VCaP (cell line): ENCODE measurements around the gene MPZ.

Experiments used
- H3K27ac ChIP-seq: fragments of 450-650 bp; 2 replicates; pipeline ENCODE4 v1.5.1; 2017
- TF ChIP-seq, protein P1 (sequence below): fragments of 450-650 bp; conservative IDR thresholded peaks from 2 replicates; pipeline ENCODE4 v1.5.1; 2017; ENCODE audit warnings: mild to moderate bottlenecking, moderate library complexity

The MPZ gene

DNA sequence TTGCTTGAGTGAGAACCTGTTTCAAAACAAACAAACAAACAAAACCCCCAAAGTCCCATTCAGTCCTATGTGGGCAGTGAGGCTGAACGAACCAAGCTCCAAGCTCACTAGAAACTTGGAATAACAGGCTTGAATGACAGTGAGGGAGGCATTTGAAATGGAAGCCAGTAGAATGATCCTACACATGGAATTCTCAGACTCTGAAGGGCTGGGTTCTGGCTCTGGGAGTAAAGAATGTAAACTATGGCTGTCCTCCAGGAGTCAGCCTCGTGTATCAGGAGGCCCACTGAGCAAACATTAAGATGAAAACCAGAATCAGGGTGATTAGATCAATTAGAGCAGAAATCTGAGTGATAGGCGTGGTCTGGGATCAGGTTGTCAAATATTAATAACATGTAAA is 36.4 kb downstream of the MPZ start:
- TF ChIP-seq, protein P1, sequence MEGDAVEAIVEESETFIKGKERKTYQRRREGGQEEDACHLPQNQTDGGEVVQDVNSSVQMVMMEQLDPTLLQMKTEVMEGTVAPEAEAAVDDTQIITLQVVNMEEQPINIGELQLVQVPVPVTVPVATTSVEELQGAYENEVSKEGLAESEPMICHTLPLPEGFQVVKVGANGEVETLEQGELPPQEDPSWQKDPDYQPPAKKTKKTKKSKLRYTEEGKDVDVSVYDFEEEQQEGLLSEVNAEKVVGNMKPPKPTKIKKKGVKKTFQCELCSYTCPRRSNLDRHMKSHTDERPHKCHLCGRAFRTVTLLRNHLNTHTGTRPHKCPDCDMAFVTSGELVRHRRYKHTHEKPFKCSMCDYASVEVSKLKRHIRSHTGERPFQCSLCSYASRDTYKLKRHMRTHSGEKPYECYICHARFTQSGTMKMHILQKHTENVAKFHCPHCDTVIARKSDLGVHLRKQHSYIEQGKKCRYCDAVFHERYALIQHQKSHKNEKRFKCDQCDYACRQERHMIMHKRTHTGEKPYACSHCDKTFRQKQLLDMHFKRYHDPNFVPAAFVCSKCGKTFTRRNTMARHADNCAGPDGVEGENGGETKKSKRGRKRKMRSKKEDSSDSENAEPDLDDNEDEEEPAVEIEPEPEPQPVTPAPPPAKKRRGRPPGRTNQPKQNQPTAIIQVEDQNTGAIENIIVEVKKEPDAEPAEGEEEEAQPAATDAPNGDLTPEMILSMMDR, result no peak
- H3K27ac ChIP-seq, result no peak overlapping the region

DNA sequence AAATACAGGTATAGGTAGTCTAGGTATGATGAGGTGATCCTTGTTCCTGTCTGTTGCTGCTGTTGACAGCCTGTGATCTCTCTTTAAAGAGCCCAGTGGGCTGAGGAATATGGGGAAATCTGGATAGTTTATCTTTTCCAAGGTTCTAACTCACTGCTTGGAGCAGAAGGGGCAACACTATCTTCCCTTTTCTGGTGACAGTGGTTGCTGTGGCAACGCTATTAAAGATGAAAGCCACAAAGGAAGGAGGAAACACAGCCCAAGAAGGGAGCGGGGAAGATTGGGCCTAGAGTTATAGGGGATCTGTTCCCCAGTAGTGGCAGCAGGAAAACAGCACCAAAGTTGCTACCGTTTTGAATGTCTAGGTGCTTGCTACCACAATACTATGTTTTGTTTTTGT is 42.4 kb downstream of the MPZ start:
- TF ChIP-seq, protein P1, result no peak
- no peak overlapping the region for H3K27ac ChIP-seq

DNA sequence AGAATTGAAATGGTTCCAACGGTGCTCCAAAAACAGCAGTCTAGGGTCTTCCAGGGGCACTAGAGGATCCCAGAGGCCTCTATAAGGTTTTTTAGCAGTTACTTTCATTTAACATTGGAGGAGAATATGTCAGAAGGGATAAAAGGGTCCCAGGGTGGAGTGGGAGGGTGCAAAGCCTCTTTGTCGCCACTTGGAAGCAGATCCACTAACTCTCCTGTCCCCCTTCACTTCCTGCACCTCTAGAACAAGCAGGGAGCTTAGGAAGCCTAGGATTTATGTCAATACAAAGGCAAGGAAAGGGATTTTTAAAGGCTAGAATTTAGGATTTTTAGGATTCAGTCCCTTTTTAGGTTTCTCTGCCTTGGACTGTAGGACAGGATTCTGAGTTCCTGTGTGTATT is 42.9 kb downstream of the MPZ start:
- no peak overlapping the region for H3K27ac ChIP-seq
- TF ChIP-seq, protein P1, result no peak

DNA sequence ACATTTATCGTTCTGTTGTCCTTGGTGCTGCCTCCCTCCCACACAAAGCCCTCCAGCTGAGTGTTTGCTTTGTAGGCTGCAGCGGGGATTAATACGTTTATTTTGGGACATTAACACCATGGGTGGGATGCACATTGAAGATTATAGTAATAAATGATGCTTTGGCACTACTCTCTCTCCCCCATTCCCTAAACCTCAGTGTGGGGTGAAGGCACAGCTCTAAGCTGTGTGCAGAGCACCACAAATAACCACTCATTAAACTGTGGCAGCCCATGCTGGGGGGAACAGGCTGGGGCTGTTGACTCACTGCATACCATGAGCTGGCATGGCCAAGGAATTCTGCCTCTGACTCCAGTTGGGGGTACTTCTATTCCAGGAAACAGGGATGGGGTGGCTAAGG is 43.6 kb downstream of the MPZ start:
- TF ChIP-seq, protein P1, result no peak
- H3K27ac ChIP-seq, result no peak overlapping the region

DNA sequence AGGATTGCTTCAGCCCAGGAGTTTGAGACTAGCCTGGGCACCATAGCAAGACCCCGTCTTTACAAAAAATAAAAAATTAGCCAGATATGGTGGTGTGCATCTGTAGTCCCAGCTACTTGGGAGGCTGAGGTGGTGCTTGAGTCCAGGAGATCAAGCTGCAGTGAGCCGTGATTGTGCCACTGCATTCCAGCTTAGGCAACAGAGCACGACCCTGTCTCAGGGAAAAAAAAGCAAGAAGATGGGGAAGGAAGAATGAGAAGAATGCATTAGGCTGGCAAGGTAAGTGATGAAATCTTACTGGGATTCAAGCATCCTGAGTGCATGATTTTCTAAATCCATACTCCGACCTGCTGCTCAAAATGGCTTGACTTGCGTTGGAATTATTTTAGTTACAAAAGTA is 44.5 kb downstream of the MPZ start:
- TF ChIP-seq, protein P1, result no peak
- no peak overlapping the region for H3K27ac ChIP-seq

DNA sequence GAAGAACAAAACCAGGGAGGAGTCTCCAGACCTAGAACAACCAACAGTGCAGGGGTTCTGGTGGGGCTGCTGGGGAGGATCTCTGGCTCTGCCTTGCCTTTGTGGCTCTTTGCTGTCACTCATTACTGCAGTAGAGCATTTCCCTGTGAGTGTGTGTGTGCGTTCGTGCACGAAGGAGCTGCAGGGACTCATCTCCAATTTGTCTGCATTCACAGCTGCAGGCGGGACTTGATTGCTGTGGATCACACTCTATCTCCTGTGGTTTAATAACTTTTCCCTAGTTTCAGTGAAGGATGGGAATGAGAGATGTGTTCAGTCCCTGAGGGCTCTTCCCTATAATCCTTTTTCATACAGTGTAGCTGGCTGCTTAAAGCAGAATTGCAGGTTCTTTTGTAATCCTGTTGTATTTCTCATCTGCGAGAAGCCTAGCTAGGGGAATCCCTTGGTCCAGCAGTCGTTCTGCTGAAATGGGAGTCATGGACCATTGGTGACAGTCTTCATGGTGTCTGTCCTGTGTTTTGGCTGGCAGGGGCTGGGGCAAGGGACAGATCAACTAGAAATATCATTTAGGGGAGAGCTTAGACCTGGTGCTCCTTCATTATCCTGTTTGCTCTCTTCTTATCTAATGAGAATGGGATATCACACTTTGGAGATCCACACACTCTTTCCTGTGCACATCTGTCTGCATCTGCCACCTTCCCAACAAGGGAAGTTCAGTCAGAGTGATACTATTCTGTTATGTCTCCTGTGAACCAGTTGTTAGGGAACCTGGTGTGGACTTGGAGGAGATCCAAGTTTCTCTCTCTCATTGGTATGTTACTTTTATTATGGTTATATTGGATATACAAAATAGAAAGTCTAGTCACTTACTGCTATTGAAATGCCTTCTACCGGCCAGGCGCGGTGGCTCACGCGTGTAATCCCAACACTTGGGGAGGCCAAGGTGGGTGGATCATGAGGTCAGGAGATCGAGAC is 48.2 kb downstream of the MPZ start:
- H3K27ac ChIP-seq, result no peak overlapping the region
- TF ChIP-seq, protein P1, result no peak

DNA sequence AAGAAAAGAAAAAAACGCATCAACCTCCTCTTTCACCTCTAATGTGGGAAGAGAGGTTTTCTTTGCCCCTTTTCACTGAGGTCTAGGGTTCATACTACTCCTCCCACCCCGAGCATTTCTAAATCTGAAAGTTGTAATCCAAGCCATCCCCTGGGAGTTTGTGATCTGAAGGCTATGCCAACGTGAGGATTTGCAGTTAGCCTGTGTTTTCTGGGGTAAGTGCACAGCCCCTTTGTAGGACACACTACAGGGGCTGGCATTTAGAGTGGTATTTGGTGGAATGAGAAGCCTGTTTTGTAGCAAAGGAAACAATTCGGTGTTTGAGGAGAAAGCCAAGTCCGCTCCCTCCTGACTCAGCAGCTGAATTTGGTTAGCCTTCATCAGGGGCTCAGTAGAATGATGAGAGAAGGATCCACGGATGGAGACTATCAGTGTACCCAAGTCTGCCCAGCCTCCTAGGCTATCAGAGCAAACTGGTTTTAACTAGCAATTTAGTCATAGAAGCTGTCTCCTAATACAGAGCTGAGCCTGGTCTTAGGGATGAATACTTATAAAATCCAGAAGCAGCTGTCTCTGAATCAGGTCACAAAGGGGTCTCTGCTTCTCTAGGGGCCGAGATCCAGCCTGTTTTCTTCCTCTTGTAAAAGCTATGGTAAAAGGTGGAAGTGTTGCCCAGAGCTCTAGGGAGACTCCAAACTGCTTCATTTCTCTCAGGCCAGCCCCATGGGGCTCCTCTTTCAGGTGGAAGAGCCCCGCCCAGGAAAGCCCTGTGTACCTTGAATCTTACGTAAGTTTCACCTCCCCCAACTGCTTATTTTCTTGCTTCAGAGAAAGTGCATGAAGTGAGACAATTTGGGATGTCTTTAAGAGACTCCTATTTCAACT is 49.1 kb downstream of the MPZ start:
- TF ChIP-seq, protein P1, result no peak
- no peak overlapping the region for H3K27ac ChIP-seq
